MV-4-11 (cell line): Measurements from ENCODE around the gene GSTA4.
"Not testable (repeated sequence)": the region's sequence is repeated elsewhere in the genome, so short reads cannot be mapped to it uniquely, and the experiment has no call there.

Source experiments
- DNase-seq: peaks from one replicate; lab custom pipeline; 2025; lab: John Stamatoyannopoulos, UW

The GSTA4 gene

DNA sequence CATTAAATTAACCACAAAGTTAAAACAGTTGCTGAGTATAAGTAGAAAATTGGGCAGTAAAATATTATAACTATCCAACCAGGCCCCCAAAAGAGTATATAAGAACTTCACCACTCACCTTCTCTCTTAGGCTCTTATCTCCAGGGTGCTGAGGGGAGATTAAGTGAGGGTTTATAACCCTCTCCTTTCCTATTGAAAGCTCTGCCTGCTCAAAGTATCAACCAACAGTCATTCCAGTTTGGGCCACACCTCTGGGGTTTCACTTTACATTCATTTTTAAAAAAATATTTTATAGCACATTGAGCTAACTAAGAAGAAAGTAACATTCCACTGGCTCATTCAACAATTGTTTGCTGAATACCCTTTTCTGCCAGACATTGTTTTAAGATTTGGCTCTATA is 22.1 kb downstream of the GSTA4 start:
- DNase-seq = no peak

GRCh38 chr6:52969359-52969758 is 25.7 kb downstream of the GSTA4 start:
- DNase-seq = no peak

GRCh38 chr6:52966101-52966500 is 29.0 kb downstream of the GSTA4 start:
- DNase-seq = no peak

- no peak for DNase-seq
Observed at GRCh38 chr6:52965380-52965779, 29.7 kb downstream of the GSTA4 start.

DNA sequence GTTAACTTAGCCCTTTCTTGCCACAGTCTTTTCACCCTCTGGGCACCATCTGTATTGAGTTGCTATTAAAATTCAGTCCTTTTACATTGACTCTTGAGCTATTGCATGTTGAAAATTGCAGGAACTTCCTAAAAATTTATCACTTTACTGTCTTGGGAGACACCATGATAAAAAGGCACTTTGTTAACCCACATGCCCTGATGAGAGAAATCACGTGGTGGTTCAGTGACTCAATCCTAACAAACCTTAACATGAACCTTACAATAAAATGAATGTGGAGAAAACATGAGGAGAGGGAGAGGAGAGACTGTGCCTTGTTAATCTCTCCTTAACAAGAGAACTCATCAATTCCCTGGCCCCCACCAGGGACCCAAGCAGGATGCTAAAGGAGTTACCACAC is 30.8 kb downstream of the GSTA4 start:
- DNase-seq = no peak

- no peak for DNase-seq
Observed at GRCh38 chr6:52962701-52963100, 32.4 kb downstream of the GSTA4 start.

DNA sequence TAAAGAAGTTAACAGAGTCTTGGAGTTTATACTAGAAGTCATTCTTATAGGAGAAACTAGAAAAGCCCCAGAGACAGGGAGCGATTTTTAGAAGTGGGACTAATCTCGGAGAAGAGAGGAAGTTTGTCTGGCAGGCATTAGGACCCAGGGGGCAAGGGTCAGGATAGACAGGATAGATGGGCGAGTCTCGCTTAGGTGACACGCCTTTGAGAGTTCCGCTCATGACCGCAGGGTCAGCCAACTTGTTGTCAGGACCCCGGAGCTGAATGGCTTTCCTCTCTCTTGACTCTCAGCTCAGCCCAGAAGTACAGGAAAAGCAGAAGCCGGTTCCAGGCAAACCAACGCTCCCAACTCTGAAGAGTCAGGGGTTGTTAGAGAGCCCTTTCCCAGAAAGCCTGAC is 34.1 kb downstream of the GSTA4 start:
- not testable (repeated sequence) for DNase-seq

- not testable (repeated sequence) for DNase-seq
Observed at GRCh38 chr6:52960211-52960610, 34.9 kb downstream of the GSTA4 start.

GRCh38 chr6:52958546-52959255 is 36.4 kb downstream of the GSTA4 start:
- DNase-seq = no peak

GRCh38 chr6:52955871-52956270 is 39.2 kb downstream of the GSTA4 start:
- DNase-seq = no peak

DNA sequence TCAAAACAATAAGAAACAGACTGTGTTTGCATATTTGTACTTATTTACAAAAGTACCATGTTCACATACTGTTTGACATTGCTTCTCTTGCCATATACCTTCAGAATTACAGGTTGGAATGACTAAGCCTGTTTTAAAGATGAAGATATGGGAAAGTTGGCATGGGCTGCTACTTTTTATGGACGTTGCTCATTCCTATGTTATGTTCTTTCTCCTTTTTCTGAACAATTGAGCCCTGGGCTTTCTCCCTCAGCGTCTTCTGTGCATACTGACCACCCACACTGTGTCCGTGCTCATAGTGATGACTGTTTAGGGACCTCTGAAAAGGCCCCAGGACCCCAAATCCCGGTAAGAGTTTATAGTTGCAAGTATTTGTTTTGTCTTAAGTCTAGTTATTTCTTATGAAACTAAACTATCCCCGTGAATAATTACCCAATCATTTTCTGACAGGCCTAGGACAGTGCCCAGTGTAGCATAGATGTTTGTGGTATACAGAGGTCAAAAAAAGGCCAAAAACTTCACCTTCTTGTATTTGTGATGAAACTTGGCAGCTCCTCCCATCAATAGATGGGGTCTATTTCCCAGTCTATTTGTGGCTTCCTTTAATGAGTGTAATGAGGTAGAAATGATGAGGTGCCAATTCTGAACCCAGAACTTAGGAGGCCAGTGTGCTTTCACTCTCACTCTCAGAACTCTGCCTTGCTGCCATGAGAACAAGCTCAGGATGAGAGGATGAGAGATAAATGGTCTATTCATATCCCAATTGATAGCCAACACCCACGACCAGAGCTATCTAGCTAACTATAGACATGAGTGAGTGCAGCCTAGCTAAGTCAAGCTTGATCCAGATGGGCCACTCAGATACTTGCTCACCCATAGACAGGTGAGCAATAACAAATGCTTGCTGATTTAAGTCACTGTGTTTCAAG is 40.9 kb downstream of the GSTA4 start:
- no peak for DNase-seq

GRCh38 chr6:52946306-52946705 is 48.8 kb downstream of the GSTA4 start:
- DNase-seq = no peak

- not testable (repeated sequence) for DNase-seq
Observed at GRCh38 chr6:52942821-52943220, 52.3 kb downstream of the GSTA4 start.

DNA sequence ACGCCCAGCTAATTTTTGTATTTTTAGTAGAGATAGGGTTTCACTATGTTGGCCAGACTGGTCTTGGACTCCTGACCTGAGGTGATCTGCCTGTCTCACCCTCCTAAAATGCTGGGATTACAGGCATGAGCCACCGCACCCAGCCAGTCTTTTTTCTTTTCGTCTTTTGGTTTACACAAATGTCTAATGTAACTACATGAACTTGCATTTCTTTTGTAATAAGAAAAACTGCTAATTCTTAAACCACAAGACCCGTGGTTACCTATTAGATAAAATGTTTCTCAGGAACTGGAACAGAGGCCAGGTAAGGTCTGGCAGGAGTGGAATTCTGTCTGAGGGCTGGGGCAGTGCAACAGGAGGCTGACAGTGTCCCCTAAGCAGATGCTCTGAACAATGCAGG is 52.9 kb downstream of the GSTA4 start:
- no peak for DNase-seq

DNA sequence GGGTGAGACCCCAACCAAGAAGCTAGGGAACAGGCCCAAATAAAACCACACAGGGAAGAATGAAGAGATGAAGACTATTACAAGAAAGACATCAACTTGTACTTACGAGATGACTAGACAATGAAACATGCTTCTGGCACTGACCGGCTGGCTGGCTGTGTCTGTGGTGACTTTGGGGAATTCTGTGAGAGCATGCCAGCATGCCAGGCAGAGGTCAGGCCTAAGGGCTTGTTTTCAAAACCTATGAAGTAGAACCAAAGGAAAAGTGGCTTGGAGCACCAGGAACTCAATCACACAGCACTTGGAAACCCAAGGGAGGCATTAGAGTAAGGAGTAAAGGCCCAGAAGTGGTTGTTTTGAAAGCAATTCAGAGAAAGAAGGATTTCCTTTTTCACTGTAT is 57.2 kb downstream of the GSTA4 start:
- DNase-seq = no peak

DNA sequence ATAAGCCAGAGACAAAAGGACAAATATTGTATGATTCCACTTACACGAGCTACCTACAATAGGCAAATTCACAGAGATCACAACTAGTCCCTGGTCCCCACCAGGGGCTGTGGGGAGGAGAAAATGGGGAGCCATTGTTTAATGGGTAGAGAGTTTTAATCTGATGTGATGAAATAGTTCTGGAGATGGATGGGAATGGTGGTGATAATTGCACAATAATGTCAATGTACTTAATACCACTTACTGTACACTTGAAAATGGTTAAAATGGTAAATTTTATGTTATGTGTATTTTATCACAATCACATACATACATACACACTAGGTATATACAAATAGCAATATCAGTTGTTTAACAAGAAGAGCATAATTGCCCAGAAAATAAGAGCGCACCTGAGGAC is 61.3 kb downstream of the GSTA4 start:
- DNase-seq = no peak

- no peak for DNase-seq
Observed at GRCh38 chr6:52931351-52931750, 63.7 kb downstream of the GSTA4 start.

GRCh38 chr6:52929321-52930164 is 65.5 kb downstream of the GSTA4 start:
- DNase-seq = no peak
